ENCODE results near the gene MRM3.
"Not testable (repeated sequence)": the region's sequence is repeated elsewhere in the genome, so short reads cannot be mapped to it uniquely, and the experiment has no call there.

The MRM3 gene

GRCh38 chr17:830381-830780, 48.2 kb downstream of the MRM3 start:
- H3K9me3 Mint-ChIP-seq = no peaks in the 10 kb centered on the region
- peaks cover 0 to 3% of the 10 kb centered on the region in 2 donors for H3K4me1 Mint-ChIP-seq (ENCODE audit: low read depth in 2 of 2)
- H3K4me3 Mint-ChIP-seq = no peak overlapping the region
- no peaks in the 10 kb centered on the region for H3K36me3 Mint-ChIP-seq (ENCODE audit: insufficient read depth)
- DNase-seq = no peak
- H3K27ac Mint-ChIP-seq = no peak overlapping the region
- H3K27me3 Mint-ChIP-seq = peaks cover 18 to 41% of the 10 kb centered on the region in 2 donors
- ATAC-seq (replicated peaks) = no peak

GRCh38 chr17:830950-831349, 48.8 kb downstream of the MRM3 start:
- peaks cover 0 to 3% of the 10 kb centered on the region in 2 donors for H3K4me1 Mint-ChIP-seq (ENCODE audit: low read depth in 2 of 2)
- H3K27me3 Mint-ChIP-seq = peaks cover 14 to 36% of the 10 kb centered on the region in 2 donors
- no peak overlapping the region for H3K4me3 Mint-ChIP-seq
- ATAC-seq (replicated peaks) (no peak), DNase-seq (no peak)
- no peaks in the 10 kb centered on the region for H3K36me3 Mint-ChIP-seq (ENCODE audit: insufficient read depth)
- H3K9me3 Mint-ChIP-seq = no peaks in the 10 kb centered on the region
- H3K27ac Mint-ChIP-seq = no peak overlapping the region

GRCh38 chr17:834136-834535, 52.0 kb downstream of the MRM3 start:
- no peak overlapping the region for H3K4me3 Mint-ChIP-seq
- H3K36me3 Mint-ChIP-seq (ENCODE audit: insufficient read depth) = no peaks in the 10 kb centered on the region
- no peak overlapping the region for H3K27ac Mint-ChIP-seq
- H3K4me1 Mint-ChIP-seq (ENCODE audit: low read depth in 2 of 2) = peaks cover 0 to 3% of the 10 kb centered on the region in 2 donors
- H3K9me3 Mint-ChIP-seq = no peaks in the 10 kb centered on the region
- H3K27me3 Mint-ChIP-seq = peaks cover 13 to 46% of the 10 kb centered on the region in 2 donors
- ATAC-seq (replicated peaks) = no peak
- no peak for DNase-seq

GRCh38 chr17:835263-835662, 53.1 kb downstream of the MRM3 start:
- H3K9me3 Mint-ChIP-seq = no peaks in the 10 kb centered on the region
- H3K4me1 Mint-ChIP-seq (ENCODE audit: low read depth in 2 of 2) = peaks cover 0 to under 1% of the 10 kb centered on the region in 2 donors
- H3K27ac Mint-ChIP-seq = no peak overlapping the region
- no peaks in the 10 kb centered on the region for H3K36me3 Mint-ChIP-seq (ENCODE audit: insufficient read depth)
- no peak for ATAC-seq (replicated peaks)
- peaks cover 9 to 35% of the 10 kb centered on the region in 2 donors for H3K27me3 Mint-ChIP-seq
- DNase-seq = no peak
- H3K4me3 Mint-ChIP-seq = no peak overlapping the region

GRCh38 chr17:835721-836120, 53.6 kb downstream of the MRM3 start:
- ATAC-seq (replicated peaks); H3K9me3 Mint-ChIP-seq; H3K4me3 Mint-ChIP-seq; H3K4me1 Mint-ChIP-seq (ENCODE audit: low read depth in 2 of 2); DNase-seq; H3K36me3 Mint-ChIP-seq (ENCODE audit: insufficient read depth); H3K27ac Mint-ChIP-seq: not testable (repeated sequence)
- H3K27me3 Mint-ChIP-seq = peaks cover 9 to 31% of the 10 kb centered on the region in 2 donors

GRCh38 chr17:836151-836550, 54.0 kb downstream of the MRM3 start:
- Mint-ChIP-seq H3K36me3 (ENCODE audit: insufficient read depth) (no peaks in the 10 kb centered on the region), H3K27ac (no peak overlapping the region), H3K27me3 (peaks cover 9 to 31% of the 10 kb centered on the region in 2 donors), H3K4me1 (ENCODE audit: low read depth in 2 of 2) (no peaks in the 10 kb centered on the region), H3K4me3 (no peak overlapping the region), H3K9me3 (no peaks in the 10 kb centered on the region)
- DNase-seq = no peak
- ATAC-seq (replicated peaks) = no peak

GRCh38 chr17:838486-838885, 56.3 kb downstream of the MRM3 start:
- no peak overlapping the region for H3K4me3 Mint-ChIP-seq
- H3K9me3 Mint-ChIP-seq = no peaks in the 10 kb centered on the region
- H3K27ac Mint-ChIP-seq = no peak overlapping the region
- H3K27me3 Mint-ChIP-seq = peaks cover 19 to 36% of the 10 kb centered on the region in 2 donors
- no peaks in the 10 kb centered on the region for H3K4me1 Mint-ChIP-seq (ENCODE audit: low read depth in 2 of 2)
- DNase-seq = no peak
- no peak for ATAC-seq (replicated peaks)
- H3K36me3 Mint-ChIP-seq (ENCODE audit: insufficient read depth) = no peaks in the 10 kb centered on the region

GRCh38 chr17:841313-841712, 59.2 kb downstream of the MRM3 start:
- no peak for DNase-seq
- Mint-ChIP-seq H3K27ac (no peak overlapping the region), H3K27me3 (peaks cover 39 to 54% of the 10 kb centered on the region in 2 donors), H3K4me3 (no peak overlapping the region), H3K4me1 (ENCODE audit: low read depth in 2 of 2) (no peaks in the 10 kb centered on the region), H3K9me3 (no peaks in the 10 kb centered on the region), H3K36me3 (ENCODE audit: insufficient read depth) (no peaks in the 10 kb centered on the region)
- ATAC-seq (replicated peaks) = no peak

All from effector memory CD8-positive, alpha-beta T cell (primary cell).